Cardiac septum (tissue), 1 donor: ENCODE measurements around the gene SELENOS. TPM values are rescaled to one million over a fixed set of nuclear protein-coding genes. Genes with fewer than 3 reads are reported as not detected.

Source experiments
- DNase-seq: peaks from one replicate; pipeline ENCODE4 v3.0.0-alpha.2; 2020; ENCODE audit warnings: low spot score
- intact Hi-C: fragments of 100-400 bp; cut with DNase I; formaldehyde crosslinking; loops from one replicate; pipeline ENCODE4 v1.14.0; 2022
- long read RNA-seq: library from polyadenylated mRNA; unstranded; transcript quantifications from one replicate; pipeline ENCODE4 v2.0.0, GENCODE V29; 2021
- total RNA-seq: library from RNA; stranded (reverse); fragmentation: NEBNext Ultra II Directional; extraction: Animal tissue kit (Norgen Biotek cat#: 25700); gene quantifications from one replicate; pipeline ENCODE4 v1.2.1, GENCODE V29; 2021
- donor health status: DM: no; HTN: no; CAD: no.

Gene SELENOS
- total RNA-seq = 51.6 TPM
- long read RNA-seq, transcript SELENOS-206 (3 exons, 556 nt) = minor isoform, 5 of 138 reads
- long read RNA-seq, transcript SELENOS-201 (7 exons, 1,439 nt) = minor isoform, 6 of 138 reads
- long read RNA-seq, transcript SELENOS-203 (6 exons, 1,188 nt) = major isoform, 120 of 138 reads
- long read RNA-seq, partial matches to known transcripts = 0 of 138 reads
- long read RNA-seq, other reads (novel, unspliced or antisense) = 4 of 138 reads

- DNase-seq = peak; percentile 95
- intact Hi-C loops = loop anchor here (10.0 kb wide), 1 partner anchor 672 kb away; the partner anchor contains the start of genes ASB7 and LINS1
Measured at GRCh38 chr15:101277038-101277822, at the start of gene SELENOS. Gene SELENOS, minus strand, starts transcription at chr15:101277485. Its CDS starts 68 bp downstream, at chr15:101277417.

- no peak for DNase-seq
- intact Hi-C loops = no loop called here
Measured at GRCh38 chr15:101326462-101327146, 49.3 kb upstream of the SELENOS start.

- intact Hi-C loops = no loop called here
- no peak for DNase-seq
Measured at GRCh38 chr15:101326026-101326315, 48.7 kb upstream of the SELENOS start.

GRCh38 chr15:101325263-101326025 lies 48.2 kb upstream of the SELENOS start:
- intact Hi-C loops = no loop called here
- DNase-seq = no peak

- intact Hi-C loops = no loop called here
- no peak for DNase-seq
Measured at GRCh38 chr15:101324524-101325177, 47.4 kb upstream of the SELENOS start.

GRCh38 chr15:101323793-101324523 lies 46.7 kb upstream of the SELENOS start:
- no peak for DNase-seq
- intact Hi-C loops = no loop called here

GRCh38 chr15:101322854-101323477 lies 45.7 kb upstream of the SELENOS start:
- intact Hi-C loops = no loop called here
- DNase-seq = no peak

GRCh38 chr15:101322016-101322695 lies 44.9 kb upstream of the SELENOS start:
- intact Hi-C loops = no loop called here
- no peak for DNase-seq

- intact Hi-C loops = no loop called here
- DNase-seq = no peak
Measured at GRCh38 chr15:101320501-101321052, 43.3 kb upstream of the SELENOS start.

GRCh38 chr15:101318839-101319238 lies 41.6 kb upstream of the SELENOS start:
- intact Hi-C loops = no loop called here

GRCh38 chr15:101318147-101318819 lies 41.0 kb upstream of the SELENOS start:
- intact Hi-C loops = no loop called here
- DNase-seq = no peak

More at GRCh38 chr15:101318839-101319238, 41.6 kb upstream of the SELENOS start:
- DNase-seq = no peak

- DNase-seq = no peak
- intact Hi-C loops = no loop called here
Measured at GRCh38 chr15:101317336-101317872, 40.1 kb upstream of the SELENOS start.

GRCh38 chr15:101316529-101316928 lies 39.2 kb upstream of the SELENOS start:
- intact Hi-C loops = no loop called here
- no peak for DNase-seq

- intact Hi-C loops = no loop called here
- no peak for DNase-seq
Measured at GRCh38 chr15:101315736-101316135, 38.5 kb upstream of the SELENOS start.

- peak; percentile 58 for DNase-seq
- intact Hi-C loops = no loop called here
Measured at GRCh38 chr15:101314336-101315125, 37.2 kb upstream of the SELENOS start.
